ENCODE data around the gene BEX1.

DNA sequence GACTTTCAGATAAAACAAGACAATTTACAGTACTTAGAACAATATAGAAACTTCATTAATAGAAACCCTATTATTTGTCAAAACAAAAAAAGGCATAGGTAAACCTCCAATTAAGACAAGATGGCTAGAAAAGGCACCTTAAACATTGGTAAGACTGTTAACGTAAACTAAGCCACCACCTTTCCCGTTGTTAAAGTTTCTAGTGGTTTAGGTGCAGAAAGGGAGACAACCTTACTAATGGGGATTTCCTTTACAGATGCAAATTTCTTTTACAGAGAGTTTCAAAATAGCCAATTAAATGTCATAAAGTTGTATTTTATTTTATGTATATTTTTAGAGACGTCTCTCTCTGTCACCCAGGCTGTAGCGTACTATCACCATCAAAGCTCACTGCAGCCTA, 36.5 kb upstream of the BEX1 start:
- TF ChIP-seq POLR2AphosphoS5 (IDR thresholded peaks at IDR 0.05; ENCODE audit: low read depth, low read length) = no peak
- TF ChIP-seq TAF1 (IDR thresholded peaks at IDR 0.05; ENCODE audit: borderline replicate concordance, insufficient read depth, low read length) = no peak
- no peak for TF ChIP-seq REST (IDR thresholded peaks at IDR 0.05; ENCODE audit: insufficient read depth in 1 of 2, low read depth in 2 of 2, low read length in 2 of 2)

All from PFSK-1 (cell line).